ENCODE results near the gene RGL2. TPM values are rescaled to one million over a fixed set of nuclear protein-coding genes. Genes with fewer than 3 reads are reported as not detected.
"Not testable (repeated sequence)": the region's sequence is repeated elsewhere in the genome, so short reads cannot be mapped to it uniquely, and the experiment has no call there.

Gene RGL2
- total and polyA plus RNA-seq, 9 donors = 26.9 to 82.0 (median 64.9) TPM

GRCh38 chr6:33272275-33273128, 26.2 kb downstream of the RGL2 start:
- WGBS, 3 donors = 5 to 8% (median 7%) methylated on average over 22 of the region's 22 CpGs
- intact Hi-C loops (cut with DNase I) = loop anchor here in 2 of 4 donors (5.0 to 10.0 kb wide), 2 partner anchors 45 to 142 kb away; partner anchors contain the start of genes CUTA (in 1 of the 2), PHF1 (in 1 of the 2) and ZBTB22 (in 1 of the 2)
- Histone ChIP-seq H3K27me3 (no peaks in the 10 kb centered on the region), H3K36me3 (no peaks in the 10 kb centered on the region), H3K27ac (peak overlapping the region in 1 of 2 donors; percentile 48), H3K9me3 (no peaks in the 10 kb centered on the region), H3K4me1 (ENCODE audit: insufficient read depth) (peaks cover 5% of the 10 kb centered on the region), H3K4me3 (peak overlapping the region; percentile 55)
- DNase-seq = no peak
- TF ChIP-seq, protein P1, sequence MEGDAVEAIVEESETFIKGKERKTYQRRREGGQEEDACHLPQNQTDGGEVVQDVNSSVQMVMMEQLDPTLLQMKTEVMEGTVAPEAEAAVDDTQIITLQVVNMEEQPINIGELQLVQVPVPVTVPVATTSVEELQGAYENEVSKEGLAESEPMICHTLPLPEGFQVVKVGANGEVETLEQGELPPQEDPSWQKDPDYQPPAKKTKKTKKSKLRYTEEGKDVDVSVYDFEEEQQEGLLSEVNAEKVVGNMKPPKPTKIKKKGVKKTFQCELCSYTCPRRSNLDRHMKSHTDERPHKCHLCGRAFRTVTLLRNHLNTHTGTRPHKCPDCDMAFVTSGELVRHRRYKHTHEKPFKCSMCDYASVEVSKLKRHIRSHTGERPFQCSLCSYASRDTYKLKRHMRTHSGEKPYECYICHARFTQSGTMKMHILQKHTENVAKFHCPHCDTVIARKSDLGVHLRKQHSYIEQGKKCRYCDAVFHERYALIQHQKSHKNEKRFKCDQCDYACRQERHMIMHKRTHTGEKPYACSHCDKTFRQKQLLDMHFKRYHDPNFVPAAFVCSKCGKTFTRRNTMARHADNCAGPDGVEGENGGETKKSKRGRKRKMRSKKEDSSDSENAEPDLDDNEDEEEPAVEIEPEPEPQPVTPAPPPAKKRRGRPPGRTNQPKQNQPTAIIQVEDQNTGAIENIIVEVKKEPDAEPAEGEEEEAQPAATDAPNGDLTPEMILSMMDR (IDR thresholded peaks at IDR 0.05) = no peak
- TF ChIP-seq POLR2A (IDR thresholded peaks at IDR 0.05) (no peak), EP300 (IDR thresholded peaks at IDR 0.05) (no peak)

DNA sequence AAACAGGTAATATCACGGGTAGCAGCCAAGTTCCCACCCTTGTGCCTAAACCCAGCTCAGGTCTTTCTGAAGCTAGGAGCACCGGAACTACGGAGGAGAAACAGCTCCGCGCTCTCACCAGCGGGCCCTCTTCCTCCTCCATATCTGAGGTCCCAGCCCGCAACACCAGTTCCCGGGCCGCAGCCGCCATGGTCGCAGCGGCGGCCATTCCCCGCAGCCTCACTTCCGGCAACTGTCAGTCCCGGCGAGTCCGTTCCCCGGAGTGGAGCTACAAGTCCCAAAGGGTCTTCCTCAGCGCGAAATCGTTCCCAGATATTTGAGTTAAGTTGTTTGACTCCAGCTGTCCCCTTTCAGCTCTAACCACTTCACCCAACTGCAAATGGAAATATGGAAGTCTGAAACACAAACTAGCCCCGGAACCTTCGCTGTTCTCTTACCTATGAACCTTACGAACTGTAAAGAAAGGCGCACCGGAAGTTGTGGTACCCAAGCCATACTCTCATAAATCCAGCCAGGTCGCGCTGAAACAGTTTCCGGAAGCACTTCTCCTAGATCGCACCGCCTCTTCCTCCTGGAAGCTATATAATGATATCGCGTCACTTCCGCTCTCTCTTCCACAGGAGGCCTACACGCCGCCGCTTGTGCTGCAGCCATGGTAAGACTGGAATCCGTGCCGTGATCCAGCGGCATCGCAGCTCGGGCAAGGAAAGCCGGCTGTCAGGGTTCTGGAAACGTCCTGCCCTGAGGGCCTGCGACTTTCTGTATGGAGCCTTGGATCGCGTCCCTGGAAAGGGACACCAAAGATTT, 27.1 kb downstream of the RGL2 start, which contains the start of the genes RPS18 and VPS52:
RPS18 (plus strand) TSS at position 608 of the 807 bp plus-strand sequence; CDS start at position 653, 45 bp downstream.
VPS52 (minus strand) TSS at position 409 of the 807 bp plus-strand sequence; CDS start at position 208, 201 bp downstream.
- Histone ChIP-seq H3K4me1 (ENCODE audit: insufficient read depth) (peaks cover 5% of the 10 kb centered on the region), H3K27me3 (no peaks in the 10 kb centered on the region), H3K4me3 (peak within 1 kb of the TSS; percentile 55), H3K9me3 (no peaks in the 10 kb centered on the region), H3K36me3 (no peaks in the 10 kb centered on the region), H3K27ac (peak within 1 kb of the TSS; percentile 59 to 89)
- TF ChIP-seq, protein P1 (IDR thresholded peaks at IDR 0.05) = peak in 2 of 3 donors; percentile 10 to 17
- peak; percentile 38 for TF ChIP-seq EP300 (IDR thresholded peaks at IDR 0.05)
- peak; percentile 96 for TF ChIP-seq POLR2A (IDR thresholded peaks at IDR 0.05)
- WGBS, 3 donors = 0% methylated on average over 45 to 48 of the region's 48 CpGs
- intact Hi-C loops (cut with DNase I) = loop anchor here in 2 of 4 donors (5.0 to 10.0 kb wide), 2 partner anchors 46 to 143 kb away; partner anchors contain the start of genes CUTA (in 1 of the 2), PHF1 (in 1 of the 2) and ZBTB22 (in 1 of the 2)
- peak; percentile 91 to 95 (median 93) for DNase-seq

GRCh38 chr6:33271117-33271467, 27.6 kb downstream of the RGL2 start:
- Histone ChIP-seq H3K27ac (peak overlapping the region; percentile 59 to 89), H3K4me1 (ENCODE audit: insufficient read depth) (peaks cover 5% of the 10 kb centered on the region), H3K9me3 (no peaks in the 10 kb centered on the region), H3K36me3 (no peaks in the 10 kb centered on the region), H3K27me3 (no peaks in the 10 kb centered on the region), H3K4me3 (peak overlapping the region; percentile 55)
- intact Hi-C loops (cut with DNase I) = loop anchor here in 2 of 4 donors (5.0 to 10.0 kb wide), 2 partner anchors 46 to 144 kb away; partner anchors contain the start of genes CUTA (in 1 of the 2), PHF1 (in 1 of the 2) and ZBTB22 (in 1 of the 2)
- TF ChIP-seq, protein P1 (IDR thresholded peaks at IDR 0.05) = no peak
- TF ChIP-seq EP300 (IDR thresholded peaks at IDR 0.05) (no peak), POLR2A (IDR thresholded peaks at IDR 0.05) (no peak)
- DNase-seq = no peak
- 1 to 4% (median 3%) methylated on average over 7 of the region's 7 CpGs for WGBS, 3 donors

- H3K4me3 ChIP-seq = no peak overlapping the region
- no peak for DNase-seq
- H3K36me3 ChIP-seq = no peaks in the 10 kb centered on the region
- intact Hi-C loops (cut with DNase I) = no loop called here
- H3K27me3 ChIP-seq = no peaks in the 10 kb centered on the region
- 83 to 91% (median 84%) methylated on average over 7 of the region's 7 CpGs for WGBS, 3 donors
- no peak overlapping the region for H3K27ac ChIP-seq
- H3K9me3 ChIP-seq = no peaks in the 10 kb centered on the region
- TF ChIP-seq, protein P1 (IDR thresholded peaks at IDR 0.05) = no peak
- TF ChIP-seq EP300 (IDR thresholded peaks at IDR 0.05) (no peak), POLR2A (IDR thresholded peaks at IDR 0.05) (no peak)
- no peaks in the 10 kb centered on the region for H3K4me1 ChIP-seq (ENCODE audit: insufficient read depth)
Observed at GRCh38 chr6:33264015-33264414, 34.7 kb downstream of the RGL2 start.

- H3K27ac ChIP-seq; H3K36me3 ChIP-seq; H3K9me3 ChIP-seq; H3K4me1 ChIP-seq (ENCODE audit: insufficient read depth); intact Hi-C loops (cut with DNase I); H3K4me3 ChIP-seq; DNase-seq; H3K27me3 ChIP-seq: not testable (repeated sequence)
- 93 to 95% (median 95%) methylated on average over 3 of the region's 3 CpGs for WGBS, 3 donors
Observed at GRCh38 chr6:33262490-33262889, 36.3 kb downstream of the RGL2 start.
